ENCODE results near the gene RASGEF1B.

RASGEF1B gene

GRCh38 chr4:81471588-81472280 lies at the start of gene RASGEF1B:
Gene RASGEF1B (minus strand): TSS chr4:81471907. CDS start chr4:81459508, 12,399 bp downstream.
- DNase-seq: peak; percentile 65

- no peak for DNase-seq
These were observed 48.1 kb upstream of the RASGEF1B start for GRCh38 chr4:81519856-81520255.

- no peak for DNase-seq
These were observed 47.7 kb upstream of the RASGEF1B start for GRCh38 chr4:81519427-81519773.

GRCh38 chr4:81518762-81519426 lies 47.2 kb upstream of the RASGEF1B start:
- DNase-seq: no peak

GRCh38 chr4:81516241-81516640 lies 44.5 kb upstream of the RASGEF1B start:
- DNase-seq: no peak

- no peak for DNase-seq
These were observed 41.2 kb upstream of the RASGEF1B start for GRCh38 chr4:81512757-81513501.

GRCh38 chr4:81512001-81512756 lies 40.5 kb upstream of the RASGEF1B start:
- DNase-seq: no peak

- no peak for DNase-seq
These were observed 39.0 kb upstream of the RASGEF1B start for GRCh38 chr4:81510643-81511178.

GRCh38 chr4:81509822-81510221 lies 38.1 kb upstream of the RASGEF1B start:
- DNase-seq: no peak

GRCh38 chr4:81509191-81509590 lies 37.5 kb upstream of the RASGEF1B start:
- peak; percentile 8 for DNase-seq

- no peak for DNase-seq
These were observed 36.9 kb upstream of the RASGEF1B start for GRCh38 chr4:81508411-81509185.

GRCh38 chr4:81507530-81507929 lies 35.8 kb upstream of the RASGEF1B start:
- DNase-seq: no peak

- DNase-seq: no peak
These were observed 35.0 kb upstream of the RASGEF1B start for GRCh38 chr4:81506731-81507130.

- no peak for DNase-seq
These were observed 34.0 kb upstream of the RASGEF1B start for GRCh38 chr4:81505726-81506125.

- no peak for DNase-seq
These were observed 33.4 kb upstream of the RASGEF1B start for GRCh38 chr4:81505004-81505598.

- DNase-seq: no peak
These were observed 32.7 kb upstream of the RASGEF1B start for GRCh38 chr4:81504112-81505003.

- DNase-seq: no peak
These were observed 31.9 kb upstream of the RASGEF1B start for GRCh38 chr4:81503586-81503985.

- no peak for DNase-seq
These were observed 30.9 kb upstream of the RASGEF1B start for GRCh38 chr4:81502564-81502963.

- peak; percentile 78 for DNase-seq
These were observed 28.1 kb upstream of the RASGEF1B start for GRCh38 chr4:81499840-81500239.

- DNase-seq: no peak
These were observed 26.9 kb upstream of the RASGEF1B start for GRCh38 chr4:81498551-81499099.
